ENCODE measurements around the gene CST8. TPM values are rescaled to one million over a fixed set of nuclear protein-coding genes. Genes with fewer than 3 reads are reported as not detected.

CST8 gene
- total RNA-seq, 2 experiments from 2014 or later: not detected

DNA sequence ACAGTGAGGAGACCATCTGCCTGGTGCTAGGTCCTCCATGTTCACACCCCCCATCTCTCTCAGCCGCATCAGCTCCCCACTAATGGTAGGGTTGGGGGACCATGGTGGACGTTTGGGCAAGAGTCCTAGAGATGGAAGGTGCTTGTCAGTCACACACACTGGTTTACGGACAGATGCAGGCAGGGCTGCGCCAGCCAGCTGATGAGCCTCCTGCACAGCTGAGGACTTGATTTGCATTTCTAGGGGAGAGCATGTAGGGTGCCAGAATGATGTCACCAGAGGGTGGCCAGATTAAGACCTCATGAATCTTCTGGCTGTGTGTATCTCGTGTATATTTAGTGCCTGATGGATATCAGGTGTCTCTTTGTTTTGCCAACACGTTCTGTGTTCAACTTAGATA lies 28.6 kb downstream of the CST8 start:
- no peaks in the 10 kb centered on the region for H3K79me2 ChIP-seq (ENCODE audit: insufficient read depth, low read depth, low read length)
- TF ChIP-seq, protein P1, sequence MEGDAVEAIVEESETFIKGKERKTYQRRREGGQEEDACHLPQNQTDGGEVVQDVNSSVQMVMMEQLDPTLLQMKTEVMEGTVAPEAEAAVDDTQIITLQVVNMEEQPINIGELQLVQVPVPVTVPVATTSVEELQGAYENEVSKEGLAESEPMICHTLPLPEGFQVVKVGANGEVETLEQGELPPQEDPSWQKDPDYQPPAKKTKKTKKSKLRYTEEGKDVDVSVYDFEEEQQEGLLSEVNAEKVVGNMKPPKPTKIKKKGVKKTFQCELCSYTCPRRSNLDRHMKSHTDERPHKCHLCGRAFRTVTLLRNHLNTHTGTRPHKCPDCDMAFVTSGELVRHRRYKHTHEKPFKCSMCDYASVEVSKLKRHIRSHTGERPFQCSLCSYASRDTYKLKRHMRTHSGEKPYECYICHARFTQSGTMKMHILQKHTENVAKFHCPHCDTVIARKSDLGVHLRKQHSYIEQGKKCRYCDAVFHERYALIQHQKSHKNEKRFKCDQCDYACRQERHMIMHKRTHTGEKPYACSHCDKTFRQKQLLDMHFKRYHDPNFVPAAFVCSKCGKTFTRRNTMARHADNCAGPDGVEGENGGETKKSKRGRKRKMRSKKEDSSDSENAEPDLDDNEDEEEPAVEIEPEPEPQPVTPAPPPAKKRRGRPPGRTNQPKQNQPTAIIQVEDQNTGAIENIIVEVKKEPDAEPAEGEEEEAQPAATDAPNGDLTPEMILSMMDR (conservative IDR thresholded peaks at IDR 0.05; ENCODE audit: low read length): no peak
- no peak for TF ChIP-seq EZH2phosphoT487 (IDR thresholded peaks at IDR 0.05; ENCODE audit: borderline replicate concordance, low read depth, low read length)
- H3K9me3 ChIP-seq (ENCODE audit: low read length): no peaks in the 10 kb centered on the region
- no peaks in the 10 kb centered on the region for H3K9me2 ChIP-seq (ENCODE audit: insufficient read depth, low read length)
- intact Hi-C loops (cut with micrococcal nuclease; ENCODE audit: unreplicated experiment): no loop called here
- H3K27ac ChIP-seq (ENCODE audit: low read depth, low read length, poor library complexity, severe bottlenecking): no peak overlapping the region
- no peak overlapping the region for H3K4me3 ChIP-seq (ENCODE audit: low read depth, low read length, poor library complexity, severe bottlenecking)
- no peaks in the 10 kb centered on the region for H4K20me1 ChIP-seq (ENCODE audit: insufficient read depth, low read length)
- DNase-seq (ENCODE audit: low spot score): no peak
- no peak overlapping the region for H3K4me2 ChIP-seq (ENCODE audit: low read length)
- CTCF ChIA-PET (ENCODE audit: unreplicated experiment): no interaction called here
- H3K36me3 ChIP-seq (ENCODE audit: insufficient read depth, low read length): no peaks in the 10 kb centered on the region
- POLR2A ChIA-PET: no interaction called here
- H2AFZ ChIP-seq (ENCODE audit: low read length): no peak overlapping the region
- no TSS peak for BruUV-seq (replicated peaks)
- H3K4me1 ChIP-seq (ENCODE audit: insufficient read depth, low read length, poor library complexity, severe bottlenecking): no peaks in the 10 kb centered on the region

DNA sequence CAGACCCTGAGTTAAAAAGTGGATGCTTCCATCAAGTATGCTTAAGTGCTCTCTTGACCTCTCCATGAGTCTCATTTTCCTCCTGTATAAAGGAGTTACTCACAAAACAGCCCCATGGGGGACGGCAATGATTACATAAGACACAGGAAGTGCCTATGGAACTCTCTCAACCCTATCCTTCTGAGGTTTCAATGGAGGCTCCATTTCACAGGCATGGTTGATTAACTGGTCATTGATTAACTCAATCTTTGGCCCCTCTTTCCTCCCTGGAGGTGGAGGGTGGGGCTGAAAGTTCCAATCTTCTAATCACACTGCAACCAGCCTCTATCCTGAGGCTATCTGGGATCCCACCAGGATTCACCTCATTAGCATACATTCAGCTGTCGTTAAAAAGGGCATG lies 29.3 kb downstream of the CST8 start:
- TF ChIP-seq EZH2phosphoT487 (IDR thresholded peaks at IDR 0.05; ENCODE audit: borderline replicate concordance, low read depth, low read length): no peak
- TF ChIP-seq, protein P1 (conservative IDR thresholded peaks at IDR 0.05; ENCODE audit: low read length): no peak
- BruUV-seq (replicated peaks): no TSS peak
- DNase-seq (ENCODE audit: low spot score): no peak
- Histone ChIP-seq H3K79me2 (ENCODE audit: insufficient read depth, low read depth, low read length) (no peaks in the 10 kb centered on the region), H3K27ac (ENCODE audit: low read depth, low read length, poor library complexity, severe bottlenecking) (no peak overlapping the region), H3K36me3 (ENCODE audit: insufficient read depth, low read length) (no peaks in the 10 kb centered on the region), H3K4me1 (ENCODE audit: insufficient read depth, low read length, poor library complexity, severe bottlenecking) (no peaks in the 10 kb centered on the region), H3K9me2 (ENCODE audit: insufficient read depth, low read length) (no peaks in the 10 kb centered on the region), H3K4me3 (ENCODE audit: low read depth, low read length, poor library complexity, severe bottlenecking) (no peak overlapping the region), H3K4me2 (ENCODE audit: low read length) (no peak overlapping the region), H3K9me3 (ENCODE audit: low read length) (no peaks in the 10 kb centered on the region), H4K20me1 (ENCODE audit: insufficient read depth, low read length) (no peaks in the 10 kb centered on the region), H2AFZ (ENCODE audit: low read length) (no peak overlapping the region)
- ChIA-PET POLR2A (no interaction called here), CTCF (ENCODE audit: unreplicated experiment) (no interaction called here)
- intact Hi-C loops (cut with micrococcal nuclease; ENCODE audit: unreplicated experiment): no loop called here

DNA sequence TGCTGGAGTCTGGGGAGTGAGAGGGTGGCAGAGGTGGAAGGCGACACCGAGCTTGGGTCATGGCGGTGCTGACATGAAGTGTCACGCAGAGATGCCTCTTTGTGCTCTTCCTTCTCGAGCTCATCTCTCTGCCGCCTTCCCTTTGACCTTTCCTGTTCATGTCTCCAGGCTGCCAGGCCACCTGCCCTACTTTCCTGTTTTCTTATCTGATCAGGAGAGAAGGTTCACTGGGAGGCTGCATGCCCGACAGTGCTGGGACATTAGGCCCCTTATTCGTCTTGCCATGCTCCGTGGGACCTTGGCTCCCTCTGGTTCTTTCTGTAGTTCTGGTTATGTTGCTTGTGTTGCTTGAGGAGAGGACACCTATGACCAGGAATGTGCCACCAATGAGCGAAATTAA lies 33.2 kb downstream of the CST8 start:
- DNase-seq (ENCODE audit: low spot score): no peak
- H3K4me2 ChIP-seq (ENCODE audit: low read length): no peak overlapping the region
- TF ChIP-seq, protein P1 (conservative IDR thresholded peaks at IDR 0.05; ENCODE audit: low read length): no peak
- no peak for TF ChIP-seq EZH2phosphoT487 (IDR thresholded peaks at IDR 0.05; ENCODE audit: borderline replicate concordance, low read depth, low read length)
- no peaks in the 10 kb centered on the region for H3K9me2 ChIP-seq (ENCODE audit: insufficient read depth, low read length)
- no peaks in the 10 kb centered on the region for H4K20me1 ChIP-seq (ENCODE audit: insufficient read depth, low read length)
- no peak overlapping the region for H3K27ac ChIP-seq (ENCODE audit: low read depth, low read length, poor library complexity, severe bottlenecking)
- H3K4me1 ChIP-seq (ENCODE audit: insufficient read depth, low read length, poor library complexity, severe bottlenecking): no peaks in the 10 kb centered on the region
- BruUV-seq (replicated peaks): no TSS peak
- intact Hi-C loops (cut with micrococcal nuclease; ENCODE audit: unreplicated experiment): no loop called here
- no peaks in the 10 kb centered on the region for H3K79me2 ChIP-seq (ENCODE audit: insufficient read depth, low read depth, low read length)
- ChIA-PET POLR2A (interaction anchor here (0.7 to 0.9 kb wide), 2 partner anchors 10 to 1121 kb away, joined by 3 to 6 read pairs; no protein-coding TSS in a partner anchor), CTCF (ENCODE audit: unreplicated experiment) (no interaction called here)
- H2AFZ ChIP-seq (ENCODE audit: low read length): no peak overlapping the region
- H3K9me3 ChIP-seq (ENCODE audit: low read length): no peaks in the 10 kb centered on the region
- H3K36me3 ChIP-seq (ENCODE audit: insufficient read depth, low read length): no peaks in the 10 kb centered on the region
- no peak overlapping the region for H3K4me3 ChIP-seq (ENCODE audit: low read depth, low read length, poor library complexity, severe bottlenecking)
